ENCODE data around the gene RNLS.

The RNLS gene

DNA sequence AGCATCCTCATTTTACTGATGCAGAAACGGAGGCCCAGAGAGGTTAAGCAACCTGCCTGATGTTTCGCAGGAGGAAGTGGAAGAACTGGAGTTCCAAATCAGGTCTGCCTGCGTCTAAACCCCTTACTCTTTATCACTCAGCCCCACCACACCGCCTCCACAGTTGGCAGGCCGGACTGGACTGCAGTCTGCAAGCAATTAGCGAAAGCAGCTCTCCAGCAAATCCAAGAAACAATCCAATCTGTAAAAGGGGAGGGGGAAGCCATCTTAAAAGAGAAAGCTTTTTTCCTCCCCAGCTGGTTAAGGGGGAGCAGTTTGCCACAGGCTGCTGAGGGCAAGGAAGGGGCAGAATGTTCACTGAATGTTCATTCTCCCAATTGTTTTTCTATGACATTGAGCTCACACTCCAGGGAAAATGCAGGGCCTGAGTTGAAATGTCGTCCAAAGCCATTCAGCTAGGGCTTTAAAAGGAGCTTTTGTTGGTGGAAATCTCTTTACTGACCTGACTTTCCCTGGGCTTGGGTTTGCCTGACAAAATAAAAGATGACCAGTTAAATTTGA, 350.1 kb downstream of the RNLS start:
- no peak for DNase-seq (ENCODE audit: low read depth in 2 of 2)

DNA sequence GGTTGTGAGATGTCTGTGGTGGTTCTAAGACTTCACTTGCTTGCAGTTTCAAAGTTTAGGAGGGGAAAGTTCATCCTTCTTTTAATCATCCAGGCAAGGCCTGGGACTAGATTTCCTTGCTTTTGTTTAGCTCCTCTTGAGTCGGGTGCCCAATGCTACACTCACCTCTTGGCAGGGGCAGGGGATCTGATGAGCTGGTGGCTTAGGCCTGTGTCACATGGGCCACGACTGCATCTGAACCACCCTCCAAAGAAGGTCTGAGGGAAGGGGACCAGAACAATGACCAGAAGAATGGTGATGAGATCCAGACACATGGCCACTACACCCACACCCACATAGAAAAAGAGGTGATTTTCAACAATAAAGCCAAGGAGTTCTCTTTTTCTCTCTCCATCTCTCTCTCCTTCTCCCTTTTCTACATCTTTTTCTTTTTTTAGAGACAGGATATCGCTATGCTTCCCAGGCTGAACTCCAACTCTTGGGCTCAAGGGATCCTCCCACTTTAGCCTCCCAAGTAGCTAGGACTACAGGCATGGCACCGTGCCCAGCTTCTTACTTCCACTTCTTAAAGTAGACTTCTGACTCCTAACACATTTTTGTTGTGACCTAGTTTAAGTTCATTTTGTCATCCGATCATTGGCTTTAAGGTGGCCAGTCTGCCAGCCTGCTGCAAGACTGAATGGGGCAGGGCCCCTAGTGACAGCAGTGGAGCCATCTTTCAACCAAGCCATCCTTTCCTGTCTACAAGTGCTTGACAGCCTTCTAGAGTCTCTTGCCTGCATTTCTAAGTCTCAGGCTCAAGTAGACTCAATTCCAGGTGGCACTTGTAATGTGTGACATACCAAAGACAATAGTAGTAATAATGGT, 350.9 kb downstream of the RNLS start:
- no peak for DNase-seq (ENCODE audit: low read depth in 2 of 2)

- DNase-seq (ENCODE audit: low read depth in 2 of 2): no peak
Measured at GRCh38 chr10:88230251-88230650, 352.9 kb downstream of the RNLS start.

- no peak for DNase-seq (ENCODE audit: low read depth in 2 of 2)
Measured at GRCh38 chr10:88228130-88228529, 355.0 kb downstream of the RNLS start.

DNA sequence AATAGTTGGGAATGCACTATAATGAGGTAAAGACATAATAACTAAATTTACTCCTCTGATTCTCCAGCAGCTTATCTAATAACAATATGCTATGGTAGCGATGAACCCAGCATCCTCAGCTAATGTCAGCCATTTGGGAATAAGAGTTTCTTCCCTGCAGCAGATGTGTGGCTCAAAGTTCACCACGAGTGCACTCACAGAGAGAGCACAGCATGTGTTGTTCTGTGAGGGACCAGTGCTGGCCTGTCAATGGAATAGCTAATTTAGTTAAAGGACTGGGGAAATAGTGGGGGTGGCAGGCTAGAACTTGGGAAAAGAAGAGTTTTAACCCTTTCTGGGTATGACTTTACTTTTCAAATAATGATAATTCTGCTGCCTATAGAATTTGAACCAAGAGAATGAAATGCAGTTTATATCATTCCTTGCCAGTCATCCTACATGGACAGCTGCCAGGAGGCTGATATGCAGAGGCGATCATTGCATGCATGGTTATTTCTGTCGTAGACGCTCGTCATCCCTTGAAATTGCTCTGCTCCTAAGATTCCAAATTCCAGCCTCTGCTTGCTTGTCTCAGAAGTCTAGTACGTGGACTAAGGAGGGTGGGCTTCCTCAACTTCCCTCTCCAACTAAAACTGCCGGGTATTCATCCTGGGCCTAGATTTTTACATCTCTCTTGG, 355.6 kb downstream of the RNLS start:
- DNase-seq (ENCODE audit: low read depth in 2 of 2): no peak

DNA sequence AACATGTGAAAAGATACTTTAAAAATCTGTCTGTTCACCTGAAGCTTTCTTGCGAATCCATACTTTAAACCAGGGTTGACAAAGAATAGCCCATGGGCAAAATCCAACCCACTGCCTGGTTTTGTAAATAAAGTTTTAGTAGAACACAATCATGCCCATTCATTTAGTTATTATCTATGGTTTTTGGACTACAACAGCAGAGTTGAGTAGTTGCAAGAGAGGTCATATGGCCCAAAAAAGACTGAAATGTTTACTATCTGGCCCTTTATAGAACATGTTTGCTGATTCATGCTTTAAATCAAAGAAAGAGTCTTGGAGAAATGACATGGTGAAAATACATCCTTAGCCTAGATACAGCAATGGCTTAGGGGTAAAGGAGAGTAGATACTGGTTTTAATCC, 356.2 kb downstream of the RNLS start:
- DNase-seq (ENCODE audit: low read depth in 2 of 2): no peak

DNA sequence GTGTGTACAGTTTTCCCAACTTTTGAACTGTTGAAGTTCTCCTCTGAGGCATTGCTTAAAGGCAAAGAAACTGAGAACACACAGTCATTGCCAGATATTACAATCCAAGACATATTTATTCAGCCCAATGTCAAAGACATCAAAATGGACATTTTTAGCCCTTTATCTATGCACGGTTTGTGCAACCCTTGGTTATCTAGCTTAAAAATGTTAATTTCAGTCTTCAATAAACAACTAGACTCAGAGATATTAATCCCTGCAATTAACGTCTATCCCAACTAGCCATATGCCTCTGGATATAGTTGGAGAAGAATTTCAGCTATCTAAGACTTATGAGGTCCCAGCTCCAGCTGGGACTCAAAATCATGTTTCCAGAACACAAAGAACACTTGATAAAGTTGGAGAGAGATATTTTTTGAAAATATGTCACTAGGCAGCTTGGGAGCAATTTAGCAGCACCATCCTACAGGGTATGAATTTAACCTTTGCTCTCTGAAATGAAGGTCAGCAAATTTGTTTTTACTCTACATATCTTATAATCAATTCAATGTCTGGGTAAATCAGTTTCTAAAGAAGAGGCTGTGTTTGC, 357.0 kb downstream of the RNLS start:
- DNase-seq (ENCODE audit: low read depth in 2 of 2): no peak

All from activated CD8-positive, alpha-beta memory T cell treated with anti-CD3 and anti-CD28 coated beads for 4 hours (primary cell).